ENCODE measurements around the gene SIK3.

GRCh38 chr11:116893906-116894305 lies 204.3 kb downstream of the SIK3 start:
- TF ChIP-seq EZH2 (IDR thresholded peaks at IDR 0.05) = no peak
- TF ChIP-seq CTCF (IDR thresholded peaks at IDR 0.05) = no peak

Measured in neural progenitor cell (in vitro differentiated cells).